ENCODE data around the gene CCDC28A. TPM values are rescaled to one million over a fixed set of nuclear protein-coding genes. Genes with fewer than 3 reads are reported as not detected.
"Not testable (repeated sequence)": the region's sequence is repeated elsewhere in the genome, so short reads cannot be mapped to it uniquely, and the experiment has no call there.

CCDC28A gene
- 10 to 100 TPM; 17.1 to 35.8 TPM for total RNA-seq

- peak; percentile 89 to 91 for ATAC-seq
- DNase-seq (ENCODE audit: low spot score in 2 of 2) = peak; percentile 86 to 94
- H3K27ac Mint-ChIP-seq = peak within 1 kb of the TSS; percentile 93 to 99
- no peaks in the 10 kb centered on the region for H3K9me3 Mint-ChIP-seq
- no peaks in the 10 kb centered on the region for H3K36me3 Mint-ChIP-seq
These were observed at the start of gene CCDC28A for GRCh38 chr6:138773177-138774091. Gene CCDC28A, plus strand, starts transcription at chr6:138773769. Its CDS starts 2,352 bp downstream, at chr6:138776121.

- ATAC-seq = no peak
- no peak overlapping the region for H3K27ac Mint-ChIP-seq
- no peaks in the 10 kb centered on the region for H3K9me3 Mint-ChIP-seq
- DNase-seq (ENCODE audit: low spot score in 2 of 2) = no peak
- no peaks in the 10 kb centered on the region for H3K36me3 Mint-ChIP-seq
These were observed 49.6 kb upstream of the CCDC28A start for GRCh38 chr6:138724015-138724414.

GRCh38 chr6:138726066-138726756, 47.4 kb upstream of the CCDC28A start:
- no peak for ATAC-seq
- no peaks in the 10 kb centered on the region for H3K9me3 Mint-ChIP-seq
- peaks cover 0 to 6% of the 10 kb centered on the region in 2 donors for H3K36me3 Mint-ChIP-seq

GRCh38 chr6:138726757-138727097, 46.8 kb upstream of the CCDC28A start:
- ATAC-seq = no peak
- DNase-seq (ENCODE audit: low spot score in 2 of 2) = no peak
- Mint-ChIP-seq H3K36me3 (peaks cover 5 to 8% of the 10 kb centered on the region in 2 donors), H3K27ac (no peak overlapping the region), H3K9me3 (no peaks in the 10 kb centered on the region)

More at GRCh38 chr6:138726066-138726756, 47.4 kb upstream of the CCDC28A start:
- DNase-seq (ENCODE audit: low spot score in 2 of 2) = no peak
- no peak overlapping the region for H3K27ac Mint-ChIP-seq

GRCh38 chr6:138727182-138727581, 46.4 kb upstream of the CCDC28A start:
- H3K27ac Mint-ChIP-seq = no peak overlapping the region
- no peak for ATAC-seq
- no peaks in the 10 kb centered on the region for H3K9me3 Mint-ChIP-seq
- H3K36me3 Mint-ChIP-seq = peaks cover 7 to 12% of the 10 kb centered on the region in 2 donors
- no peak for DNase-seq (ENCODE audit: low spot score in 2 of 2)

- Mint-ChIP-seq H3K36me3 (peaks cover 7 to 12% of the 10 kb centered on the region in 2 donors), H3K9me3 (no peaks in the 10 kb centered on the region), H3K27ac (no peak overlapping the region)
- DNase-seq (ENCODE audit: low spot score in 2 of 2) = no peak
- no peak for ATAC-seq
These were observed 44.9 kb upstream of the CCDC28A start for GRCh38 chr6:138728662-138729061.

GRCh38 chr6:138730037-138730436, 43.5 kb upstream of the CCDC28A start:
- H3K9me3 Mint-ChIP-seq; ATAC-seq; DNase-seq (ENCODE audit: low spot score in 2 of 2); H3K27ac Mint-ChIP-seq: not testable (repeated sequence)
- peaks cover 7 to 12% of the 10 kb centered on the region in 2 donors for H3K36me3 Mint-ChIP-seq

- no peak for ATAC-seq
- peaks cover 5 to 13% of the 10 kb centered on the region in 2 donors for H3K9me3 Mint-ChIP-seq
These were observed 39.0 kb upstream of the CCDC28A start for GRCh38 chr6:138734585-138734984.

GRCh38 chr6:138736640-138737039, 36.9 kb upstream of the CCDC28A start:
- no peak for ATAC-seq
- Mint-ChIP-seq H3K36me3 (peaks cover 5 to 8% of the 10 kb centered on the region in 2 donors), H3K27ac (peak overlapping the region in 1 of 2 donors; percentile 49), H3K9me3 (peaks cover 5 to 21% of the 10 kb centered on the region in 2 donors)
- no peak for DNase-seq (ENCODE audit: low spot score in 2 of 2)

More at GRCh38 chr6:138734585-138734984, 39.0 kb upstream of the CCDC28A start:
- Mint-ChIP-seq H3K27ac (no peak overlapping the region), H3K36me3 (peaks cover 12% of the 10 kb centered on the region in 2 donors)
- no peak for DNase-seq (ENCODE audit: low spot score in 2 of 2)

GRCh38 chr6:138752017-138752416, 21.6 kb upstream of the CCDC28A start:
- DNase-seq (ENCODE audit: low spot score in 2 of 2) (no peak), ATAC-seq (no peak)
- Mint-ChIP-seq H3K36me3 (no peaks in the 10 kb centered on the region), H3K27ac (no peak overlapping the region), H3K9me3 (no peaks in the 10 kb centered on the region)

GRCh38 chr6:138757136-138757535, 16.4 kb upstream of the CCDC28A start:
- no peaks in the 10 kb centered on the region for H3K36me3 Mint-ChIP-seq

GRCh38 chr6:138765896-138766655, 7.5 kb upstream of the CCDC28A start:
- Mint-ChIP-seq H3K36me3 (no peaks in the 10 kb centered on the region), H3K9me3 (no peaks in the 10 kb centered on the region), H3K27ac (peak overlapping the region in 1 of 2 donors; percentile 11)
- DNase-seq (ENCODE audit: low spot score in 2 of 2) (no peak), ATAC-seq (no peak)

More at GRCh38 chr6:138757136-138757535, 16.4 kb upstream of the CCDC28A start:
- ATAC-seq (no peak), DNase-seq (ENCODE audit: low spot score in 2 of 2) (no peak)
- Mint-ChIP-seq H3K9me3 (no peaks in the 10 kb centered on the region), H3K27ac (no peak overlapping the region)

- no peaks in the 10 kb centered on the region for H3K9me3 Mint-ChIP-seq
- H3K27ac Mint-ChIP-seq = peak overlapping the region; percentile 46 to 64
- DNase-seq (ENCODE audit: low spot score in 2 of 2) (no peak), ATAC-seq (no peak)
- no peaks in the 10 kb centered on the region for H3K36me3 Mint-ChIP-seq
These were observed 4.4 kb upstream of the CCDC28A start for GRCh38 chr6:138769102-138769676.

GRCh38 chr6:138772596-138773176, 883 bp upstream of the CCDC28A start:
- no peaks in the 10 kb centered on the region for H3K36me3 Mint-ChIP-seq
- DNase-seq (ENCODE audit: low spot score in 2 of 2) (no peak), ATAC-seq (peak in 1 of 2 donors; percentile 2)
- peak overlapping the region; percentile 93 to 99 for H3K27ac Mint-ChIP-seq
- no peaks in the 10 kb centered on the region for H3K9me3 Mint-ChIP-seq

- H3K27ac Mint-ChIP-seq = peak overlapping the region in 1 of 2 donors; percentile 93
- DNase-seq (ENCODE audit: low spot score in 2 of 2) (no peak), ATAC-seq (no peak)
- no peaks in the 10 kb centered on the region for H3K36me3 Mint-ChIP-seq
- H3K9me3 Mint-ChIP-seq = no peaks in the 10 kb centered on the region
These were observed 801 bp downstream of the CCDC28A start for GRCh38 chr6:138774370-138774769.

GRCh38 chr6:138776659-138777058, 3.1 kb downstream of the CCDC28A start:
- DNase-seq (ENCODE audit: low spot score in 2 of 2) (no peak), ATAC-seq (no peak)
- no peak overlapping the region for H3K27ac Mint-ChIP-seq
- no peaks in the 10 kb centered on the region for H3K36me3 Mint-ChIP-seq
- no peaks in the 10 kb centered on the region for H3K9me3 Mint-ChIP-seq

All from activated naive CD4-positive, alpha-beta T cell treated with anti-CD3 and anti-CD28 coated beads, Interleukin-2, amount 50 U/mL, for 72 hours (primary cell).